B cell (primary cell): ENCODE measurements around the gene CCDC88C. TPM values are rescaled to one million over a fixed set of nuclear protein-coding genes. Genes with fewer than 3 reads are reported as not detected.

ENCODE experiments used
- ATAC-seq: fragments of 200-7000 bp; cut with Tn5 transposase; one replicate; pipeline ENCODE4 v1.10.0; 2021; ENCODE audit warnings: low read depth, mild to moderate bottlenecking, moderate number of reproducible peaks, moderate library complexity
- CTCF ChIA-PET: fragments of 350-600 bp; sonication (Branson Sonifier 250); formaldehyde crosslinking; loops from one replicate; lab custom pipeline; 2021; ENCODE audit warnings: antibody characterized with exemption, inconsistent platforms; lab: Charles Lee
- POLR2A ChIA-PET: fragments of 350-600 bp; sonication (Branson Sonifier 250); formaldehyde crosslinking; loops from one replicate; lab custom pipeline; 2021; ENCODE audit warnings: antibody characterized with exemption; lab: Charles Lee
- DNase-seq: peaks from one replicate; pipeline ENCODE4 v3.0.0; 2013
- H2AFZ ChIP-seq: 2 replicates; pipeline ENCODE4 v1.6.1; 2012; ENCODE audit warnings: mild to moderate bottlenecking, low read depth, low read length; ENCODE audit not compliant: insufficient read depth, poor library complexity, severe bottlenecking
- H3K27ac ChIP-seq, 2 donors: 1 replicate in 1 of 2; 2 replicates in 1 of 2; pipeline ENCODE4 v1.5.1; 2012 to 2013; ENCODE audit warnings: low read length in 2 of 2, mild to moderate bottlenecking in 2 of 2, moderate library complexity in 1 of 2
- H3K27me3 ChIP-seq, 4 experiments: fragments of 200-600 bp in 1 of 4; sonication (generic) in 1 of 4; replicated peaks in 1 of 4; 1 replicate in 2 of 4; 2 replicates in 2 of 4; pipeline versions ENCODE4 v1.6.1 to v1.7.0; 2013 to 2016; ENCODE audit warnings: low read length in 3 of 4, mild to moderate bottlenecking in 2 of 4, mixed read lengths in 1 of 4, moderate library complexity in 1 of 4; ENCODE audit not compliant: insufficient read depth in 4 of 4, control insufficient read depth in 3 of 4; ENCODE audit errors: control extremely low read depth in 1 of 4
- H3K36me3 ChIP-seq, 2 experiments: replicated peaks in 1 of 2; 1 replicate in 1 of 2; 2 replicates in 1 of 2; pipeline versions ENCODE4 v1.6.1 to v1.7.1; 2013; ENCODE audit warnings: low read length in 1 of 2; ENCODE audit not compliant: insufficient read depth in 2 of 2, control insufficient read depth in 1 of 2; ENCODE audit errors: control extremely low read depth in 1 of 2, extremely low read depth in 1 of 2
- H3K4me1 ChIP-seq, 2 donors: fragments of 200-600 bp in 1 of 2; sonication (generic) in 1 of 2; 1 replicate in 1 of 2; 2 replicates in 1 of 2; pipeline versions ENCODE4 v1.5.1 to v1.6.1; 2013 to 2017; ENCODE audit warnings: low read length in 2 of 2; ENCODE audit not compliant: control insufficient read depth in 2 of 2, insufficient read depth in 2 of 2
- H3K4me2 ChIP-seq: replicated peaks from 2 replicates; pipeline ENCODE3; 2012; ENCODE audit warnings: mild to moderate bottlenecking, low read depth, low read length; ENCODE audit not compliant: poor library complexity, severe bottlenecking
- H3K4me3 ChIP-seq, 5 experiments: fragments of 200-600 bp in 1 of 5; sonication (generic) in 1 of 5; 1 replicate in 3 of 5; 2 replicates in 2 of 5; pipeline versions ENCODE4 v1.5.1 to v1.7.0; 2011 to 2016; ENCODE audit warnings: low read length in 4 of 5, mild to moderate bottlenecking in 4 of 5, low read depth in 2 of 5, control low read depth in 1 of 5, moderate library complexity in 1 of 5; ENCODE audit not compliant: insufficient read depth in 1 of 5; ENCODE audit errors: control extremely low read depth in 1 of 5, extremely low read depth in 1 of 5
- H3K79me2 ChIP-seq: fragments of 200-600 bp; sonication (generic); one replicate; pipeline ENCODE4 v1.6.0; 2016; ENCODE audit warnings: low read length; ENCODE audit not compliant: control insufficient read depth, insufficient read depth
- H3K9ac ChIP-seq: fragments of 200-600 bp; sonication (generic); 2 replicates; pipeline ENCODE4 v1.6.1; 2017; ENCODE audit warnings: mild to moderate bottlenecking, low read length, moderate library complexity
- H3K9me3 ChIP-seq, 3 donors: one replicate each; pipeline versions ENCODE4 v1.6.1 to v1.7.1; 2013; ENCODE audit warnings: low read length in 2 of 3; ENCODE audit not compliant: control insufficient read depth in 2 of 3, insufficient read depth in 1 of 3; ENCODE audit errors: control extremely low read depth in 1 of 3
- H4K20me1 ChIP-seq: 2 replicates; pipeline ENCODE4 v1.6.0; 2012; ENCODE audit warnings: mild to moderate bottlenecking, low read length; ENCODE audit not compliant: insufficient read depth, control insufficient read depth, poor library complexity, severe bottlenecking
- H3K27ac Mint-ChIP-seq: one replicate; pipeline ENCODE4 v1.8.0; 2021; ENCODE audit warnings: mixed read lengths
- H3K27me3 Mint-ChIP-seq: one replicate; pipeline ENCODE4 v1.8.0; 2021; ENCODE audit warnings: mixed read lengths
- H3K4me1 Mint-ChIP-seq: one replicate; pipeline ENCODE4 v1.8.0; 2021; ENCODE audit warnings: mixed read lengths
- H3K4me3 Mint-ChIP-seq: one replicate; pipeline ENCODE4 v1.8.0; 2021; ENCODE audit warnings: mixed read lengths
- H3K9me3 Mint-ChIP-seq: one replicate; pipeline ENCODE4 v1.8.0; 2022; ENCODE audit warnings: mixed read lengths; ENCODE audit not compliant: insufficient read depth
- EZH2 ChIP-seq: IDR thresholded peaks from 2 replicates; pipeline ENCODE4 v1.6.1; 2012; ENCODE audit warnings: borderline replicate concordance, low read depth, mild to moderate bottlenecking, moderate library complexity, low read length; ENCODE audit not compliant: insufficient read depth, poor library complexity, severe bottlenecking
- WGBS: methylation state at CpG from one replicate; pipeline ENCODE4 v1.1.5; 2013; ENCODE audit warnings: missing lambda C conversion rate; ENCODE audit not compliant: insufficient coverage; 5-methylcytosine and 5-hydroxymethylcytosine counted together
- intact Hi-C: fragments of 100-400 bp; cut with micrococcal nuclease; formaldehyde crosslinking; loops from one replicate; pipeline ENCODE4 v1.10.0; 2022
- polyA plus RNA-seq: library from polyadenylated mRNA; depleted of rRNA; stranded (reverse); fragments of >200 nt; gene quantifications from 2 replicates; pipeline ENCODE4 v1.2.3, GENCODE V29; 2012
- total RNA-seq, 2 donors: library from RNA; stranded (reverse); fragments of 120-200 nt in 1 of 2; gene quantifications; 1 replicate in 1 of 2; 2 replicates in 1 of 2; pipeline versions ENCODE4 v1.2.3 to v1.2.4, GENCODE V29; 2013 to 2022
- TF ChIP-seq, protein P1 (sequence below): fragments of 200-600 bp; IDR thresholded peaks from one replicate; pipeline ENCODE4 v1.8.0; 2022; ENCODE audit warnings: antibody characterized with exemption, mild to moderate bottlenecking

The CCDC88C gene
- total and polyA plus RNA-seq, 2 donors (not counting 1 experiment from before 2014, with no cell fraction given), result 98.7 to 181 TPM

DNA sequence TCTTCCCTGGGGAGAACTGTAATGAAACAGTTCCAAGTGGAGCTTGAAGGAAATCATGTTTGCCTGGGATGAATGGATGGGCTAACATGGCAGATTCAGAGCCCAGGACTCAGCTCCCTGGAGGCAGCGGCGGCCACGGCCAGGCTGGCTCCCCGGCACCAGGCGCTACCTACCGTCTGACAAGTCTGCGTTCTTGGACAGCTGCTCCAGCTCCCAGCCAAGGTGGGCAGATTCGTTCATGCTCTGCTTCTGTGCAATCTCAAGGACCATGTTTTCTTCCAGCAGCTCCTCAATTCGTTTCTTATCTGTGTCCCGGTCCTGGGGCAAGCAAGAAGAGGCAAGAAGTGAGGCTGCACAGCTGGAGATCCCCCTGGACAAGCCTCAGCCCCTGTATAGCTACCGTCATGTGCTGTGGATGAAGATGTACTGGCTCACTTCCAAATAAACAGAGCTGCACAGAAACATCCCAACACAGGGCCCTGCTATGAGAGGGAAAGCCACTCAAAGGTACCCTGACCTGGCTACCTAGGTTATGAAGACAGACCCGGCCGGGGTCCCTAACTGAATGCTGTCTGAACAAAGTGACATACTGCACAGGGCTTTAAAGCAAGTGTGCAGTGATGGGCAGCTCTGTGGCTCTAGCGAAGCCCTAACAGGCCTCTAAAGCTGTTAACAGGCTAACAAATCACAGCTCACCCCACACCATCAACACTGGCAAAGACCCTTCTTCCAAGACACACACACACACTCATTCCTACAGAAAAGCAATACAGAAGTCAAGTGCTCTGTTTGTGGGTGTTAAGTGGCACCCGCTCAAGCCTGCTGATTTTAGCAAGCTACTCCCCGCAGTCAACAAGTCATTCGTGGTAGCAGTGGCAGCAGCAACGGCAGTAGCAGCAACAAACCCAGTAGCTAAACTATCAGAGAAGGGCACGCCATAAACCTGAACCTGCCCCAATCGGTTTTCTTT lies 92.7 kb downstream of the CCDC88C start:
- WGBS, result 85% methylated on average over 15 of the region's 20 CpGs
- H3K4me3 Mint-ChIP-seq, result peak overlapping the region; percentile 93
- H3K27me3 ChIP-seq, result no peaks in the 10 kb centered on the region
- peak overlapping the region; percentile 77 for H2AFZ ChIP-seq
- H3K27ac ChIP-seq, result peak overlapping the region; percentile 99
- peak overlapping the region; percentile 67 for H3K9ac ChIP-seq
- CTCF ChIA-PET, result interaction anchor here (1.0 to 8.2 kb wide), 13 partner anchors 8 to 160 kb away, joined by 3 to 289 read pairs (median 6); partner anchors contain the start of gene CCDC88C
- H3K36me3 ChIP-seq, result peaks cover 0 to 78% of the 10 kb centered on the region in 2 experiments
- H3K9me3 ChIP-seq, result peaks cover 0 to 4% (median 0%) of the 10 kb centered on the region in 3 donors
- no peaks in the 10 kb centered on the region for H3K9me3 Mint-ChIP-seq
- H4K20me1 ChIP-seq, result no peaks in the 10 kb centered on the region
- TF ChIP-seq EZH2, result no peak
- TF ChIP-seq, protein P1, sequence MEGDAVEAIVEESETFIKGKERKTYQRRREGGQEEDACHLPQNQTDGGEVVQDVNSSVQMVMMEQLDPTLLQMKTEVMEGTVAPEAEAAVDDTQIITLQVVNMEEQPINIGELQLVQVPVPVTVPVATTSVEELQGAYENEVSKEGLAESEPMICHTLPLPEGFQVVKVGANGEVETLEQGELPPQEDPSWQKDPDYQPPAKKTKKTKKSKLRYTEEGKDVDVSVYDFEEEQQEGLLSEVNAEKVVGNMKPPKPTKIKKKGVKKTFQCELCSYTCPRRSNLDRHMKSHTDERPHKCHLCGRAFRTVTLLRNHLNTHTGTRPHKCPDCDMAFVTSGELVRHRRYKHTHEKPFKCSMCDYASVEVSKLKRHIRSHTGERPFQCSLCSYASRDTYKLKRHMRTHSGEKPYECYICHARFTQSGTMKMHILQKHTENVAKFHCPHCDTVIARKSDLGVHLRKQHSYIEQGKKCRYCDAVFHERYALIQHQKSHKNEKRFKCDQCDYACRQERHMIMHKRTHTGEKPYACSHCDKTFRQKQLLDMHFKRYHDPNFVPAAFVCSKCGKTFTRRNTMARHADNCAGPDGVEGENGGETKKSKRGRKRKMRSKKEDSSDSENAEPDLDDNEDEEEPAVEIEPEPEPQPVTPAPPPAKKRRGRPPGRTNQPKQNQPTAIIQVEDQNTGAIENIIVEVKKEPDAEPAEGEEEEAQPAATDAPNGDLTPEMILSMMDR, result no peak
- peaks cover 31% of the 10 kb centered on the region for H3K79me2 ChIP-seq
- H3K27ac Mint-ChIP-seq, result peak overlapping the region; percentile 100
- peaks cover 42 to 54% of the 10 kb centered on the region in 2 donors for H3K4me1 ChIP-seq
- no peaks in the 10 kb centered on the region for H3K27me3 Mint-ChIP-seq
- ATAC-seq, result no peak
- DNase-seq, result no peak
- peak overlapping the region in 3 of 5 experiments; percentile 45 to 55 (median 53) for H3K4me3 ChIP-seq
- H3K4me1 Mint-ChIP-seq, result peaks cover 53% of the 10 kb centered on the region
- POLR2A ChIA-PET, result interaction anchor here (1.3 to 1.5 kb wide), 4 partner anchors 31 to 93 kb away, joined by 4 to 16 read pairs (median 4); partner anchors contain the start of gene CCDC88C
- H3K4me2 ChIP-seq, result peak overlapping the region; percentile 77
- intact Hi-C loops, result loop anchor here (1.0 to 5.0 kb wide), 7 partner anchors 9 to 186 kb away; partner anchors contain the start of gene PPP4R3A
